Measurements from ENCODE around the gene PPIL1.
"Not testable (repeated sequence)": the region's sequence is repeated elsewhere in the genome, so short reads cannot be mapped to it uniquely, and the experiment has no call there.

Gene PPIL1

GRCh38 chr6:36907781-36908180 lies 33.2 kb upstream of the PPIL1 start:
- no peak for DNase-seq (ENCODE audit: low spot score)
- in situ Hi-C loops (cut with MboI; ENCODE audit: low sequenced_read_pairs, unreplicated experiment), result no loop called here
- TF ChIP-seq CTCF (IDR thresholded peaks at IDR 0.05; ENCODE audit: borderline replicate concordance, control extremely low read depth, extremely low read depth, insufficient read depth, missing control alignments), result no peak

GRCh38 chr6:36906539-36907325 lies 32.1 kb upstream of the PPIL1 start:
- in situ Hi-C loops (cut with MboI; ENCODE audit: low sequenced_read_pairs, unreplicated experiment), result no loop called here
- DNase-seq (ENCODE audit: low spot score), result no peak

GRCh38 chr6:36904851-36905393 lies 30.3 kb upstream of the PPIL1 start:
- in situ Hi-C loops (cut with MboI; ENCODE audit: low sequenced_read_pairs, unreplicated experiment), result no loop called here
- DNase-seq (ENCODE audit: low spot score), result no peak
- TF ChIP-seq CTCF (IDR thresholded peaks at IDR 0.05; ENCODE audit: borderline replicate concordance, control extremely low read depth, extremely low read depth, insufficient read depth, missing control alignments), result no peak

More at GRCh38 chr6:36906539-36907325, 32.1 kb upstream of the PPIL1 start:
- no peak for TF ChIP-seq CTCF (IDR thresholded peaks at IDR 0.05; ENCODE audit: borderline replicate concordance, control extremely low read depth, extremely low read depth, insufficient read depth, missing control alignments)

- in situ Hi-C loops (cut with MboI; ENCODE audit: low sequenced_read_pairs, unreplicated experiment), result no loop called here
- DNase-seq (ENCODE audit: low spot score), result no peak
- TF ChIP-seq CTCF (IDR thresholded peaks at IDR 0.05; ENCODE audit: borderline replicate concordance, control extremely low read depth, extremely low read depth, insufficient read depth, missing control alignments), result no peak
Measured at GRCh38 chr6:36904114-36904513, 29.5 kb upstream of the PPIL1 start.

- in situ Hi-C loops (cut with MboI; ENCODE audit: low sequenced_read_pairs, unreplicated experiment), result no loop called here
- no peak for TF ChIP-seq CTCF (IDR thresholded peaks at IDR 0.05; ENCODE audit: borderline replicate concordance, control extremely low read depth, extremely low read depth, insufficient read depth, missing control alignments)
- DNase-seq (ENCODE audit: low spot score), result no peak
Measured at GRCh38 chr6:36897609-36898008, 23.0 kb upstream of the PPIL1 start.

GRCh38 chr6:36893976-36894932 lies 19.7 kb upstream of the PPIL1 start:
- no peak for TF ChIP-seq CTCF (IDR thresholded peaks at IDR 0.05; ENCODE audit: borderline replicate concordance, control extremely low read depth, extremely low read depth, insufficient read depth, missing control alignments)
- in situ Hi-C loops (cut with MboI; ENCODE audit: low sequenced_read_pairs, unreplicated experiment), result no loop called here
- no peak for DNase-seq (ENCODE audit: low spot score)

- DNase-seq (ENCODE audit: low spot score); in situ Hi-C loops (cut with MboI; ENCODE audit: low sequenced_read_pairs, unreplicated experiment): not testable (repeated sequence)
Measured at GRCh38 chr6:36891153-36891552, 16.6 kb upstream of the PPIL1 start.

Measured in GM13976 (cell line).